Epithelial cell of proximal tubule (primary cell): ENCODE measurements around the gene NME7. TPM values are rescaled to one million over a fixed set of nuclear protein-coding genes. Genes with fewer than 3 reads are reported as not detected.

Source experiments
- DNase-seq: peaks from one replicate; pipeline ENCODE4 v3.0.0-alpha.2; 2011; ENCODE audit warnings: low read depth
- H3K4me3 ChIP-seq: 2 replicates; pipeline ENCODE4 v1.5.1; 2011; ENCODE audit warnings: low read depth, mild to moderate bottlenecking, low read length
- CTCF ChIP-seq: conservative IDR thresholded peaks from 2 replicates; pipeline ENCODE4 v1.5.1; 2012; ENCODE audit warnings: low read depth, mild to moderate bottlenecking, low read length
- total RNA-seq: library from RNA; depleted of rRNA; stranded (reverse); fragments of >200 nt; gene quantifications from 2 replicates; pipeline ENCODE4 v1.2.3, GENCODE V29; 2015

NME7 gene
- total RNA-seq, 1 donor from 2014 or later, result 50.9 TPM

GRCh38 chr1:169202791-169203665 lies 164.6 kb downstream of the NME7 start:
- no peak overlapping the region for H3K4me3 ChIP-seq
- no peak for TF ChIP-seq CTCF
- DNase-seq, result no peak

GRCh38 chr1:169201084-169201619 lies 166.4 kb downstream of the NME7 start:
- H3K4me3 ChIP-seq, result no peak overlapping the region
- DNase-seq, result no peak
- TF ChIP-seq CTCF, result no peak

GRCh38 chr1:169200319-169200718 lies 167.3 kb downstream of the NME7 start:
- no peak overlapping the region for H3K4me3 ChIP-seq
- TF ChIP-seq CTCF, result no peak
- DNase-seq, result no peak

GRCh38 chr1:169196581-169196980 lies 171.0 kb downstream of the NME7 start:
- DNase-seq, result no peak
- no peak overlapping the region for H3K4me3 ChIP-seq
- TF ChIP-seq CTCF, result no peak

- no peak overlapping the region for H3K4me3 ChIP-seq
- no peak for DNase-seq
- TF ChIP-seq CTCF, result no peak
These were observed 171.4 kb downstream of the NME7 start for GRCh38 chr1:169196161-169196560.

- H3K4me3 ChIP-seq, result no peak overlapping the region
- DNase-seq, result no peak
- no peak for TF ChIP-seq CTCF
These were observed 174.3 kb downstream of the NME7 start for GRCh38 chr1:169193191-169193850.
